H9 (cell line): ENCODE results near the gene ZNRF2. TPM values are rescaled to one million over a fixed set of nuclear protein-coding genes. Genes with fewer than 3 reads are reported as not detected.

Source experiments
- DNase-seq: peaks from one replicate; pipeline ENCODE4 v3.0.0-alpha.2; 2017
- H2AFZ ChIP-seq: one replicate; pipeline ENCODE4 v1.6.1; 2013; ENCODE audit warnings: mild to moderate bottlenecking, low read length, control low read depth, moderate library complexity
- H2AK5ac ChIP-seq: 2 replicates; pipeline ENCODE4 v1.6.1; 2013; ENCODE audit warnings: low read length, control low read depth, mixed read lengths; ENCODE audit not compliant: insufficient read length
- H2BK120ac ChIP-seq: one replicate; pipeline ENCODE4 v1.6.1; 2013; ENCODE audit warnings: low read depth, mild to moderate bottlenecking, low read length, control low read depth, inconsistent platforms; ENCODE audit not compliant: poor library complexity, severe bottlenecking
- H2BK12ac ChIP-seq: 2 replicates; pipeline ENCODE4 v1.6.1; 2013; ENCODE audit warnings: low read length, control low read depth, mixed read lengths, low read depth; ENCODE audit not compliant: insufficient read length
- H2BK15ac ChIP-seq: 2 replicates; pipeline ENCODE4 v1.6.1; 2013; ENCODE audit warnings: low read depth, low read length, control low read depth
- H2BK20ac ChIP-seq: one replicate; pipeline ENCODE4 v1.6.1; 2013; ENCODE audit warnings: low read depth, mild to moderate bottlenecking, low read length, control low read depth, inconsistent platforms; ENCODE audit not compliant: poor library complexity, severe bottlenecking
- H2BK5ac ChIP-seq: 2 replicates; pipeline ENCODE4 v1.6.1; 2013; ENCODE audit warnings: low read length, control low read depth, mixed read lengths; ENCODE audit not compliant: insufficient read length
- H3K14ac ChIP-seq: 2 replicates; pipeline ENCODE4 v1.6.1; 2013; ENCODE audit warnings: low read length, control low read depth; ENCODE audit not compliant: insufficient read depth
- H3K18ac ChIP-seq: 2 replicates; pipeline ENCODE4 v1.6.1; 2013; ENCODE audit warnings: low read depth, mild to moderate bottlenecking, mixed read lengths, low read length, control low read depth; ENCODE audit not compliant: insufficient read length
- H3K23ac ChIP-seq: 2 replicates; pipeline ENCODE4 v1.6.1; 2013; ENCODE audit warnings: low read length, control low read depth, mixed read lengths, low read depth; ENCODE audit not compliant: insufficient read length
- H3K23me2 ChIP-seq: 2 replicates; pipeline ENCODE4 v1.6.1; 2013; ENCODE audit warnings: low read depth, mild to moderate bottlenecking, mixed read lengths, low read length, control low read depth; ENCODE audit not compliant: insufficient read length, poor library complexity, severe bottlenecking
- H3K27ac ChIP-seq: 2 replicates; pipeline ENCODE4 v1.5.1; 2013; ENCODE audit warnings: low read length, control low read depth, mixed read lengths, low read depth; ENCODE audit not compliant: insufficient read length
- H3K27me3 ChIP-seq: 2 replicates; pipeline ENCODE4 v1.6.1; 2013; ENCODE audit warnings: low read length, control low read depth, inconsistent platforms; ENCODE audit not compliant: insufficient read depth
- H3K4ac ChIP-seq: 2 replicates; pipeline ENCODE4 v1.6.1; 2013; ENCODE audit warnings: low read depth, mild to moderate bottlenecking, control low read depth, inconsistent platforms, low read length, moderate library complexity
- H3K4me1 ChIP-seq: 2 replicates; pipeline ENCODE4 v1.6.1; 2013; ENCODE audit warnings: low read length, control low read depth, inconsistent platforms; ENCODE audit not compliant: insufficient read depth
- H3K4me2 ChIP-seq: 2 replicates; pipeline ENCODE4 v1.6.1; 2013; ENCODE audit warnings: low read length, control low read depth, mixed read lengths; ENCODE audit not compliant: insufficient read length, insufficient read depth
- H3K56ac ChIP-seq: 2 replicates; pipeline ENCODE4 v1.6.1; 2013; ENCODE audit warnings: low read depth, mild to moderate bottlenecking, mixed read lengths, low read length, control low read depth; ENCODE audit not compliant: insufficient read length
- H3K79me1 ChIP-seq: 2 replicates; pipeline ENCODE4 v1.6.1; 2013; ENCODE audit warnings: low read depth, mild to moderate bottlenecking, moderate library complexity, low read length, control low read depth, inconsistent platforms; ENCODE audit not compliant: insufficient read depth, poor library complexity, severe bottlenecking
- H3K79me2 ChIP-seq: 2 replicates; pipeline ENCODE4 v1.6.1; 2013; ENCODE audit warnings: low read length, control low read depth, inconsistent platforms; ENCODE audit not compliant: insufficient read depth
- H3K9ac ChIP-seq: 2 replicates; pipeline ENCODE4 v1.6.1; 2013; ENCODE audit warnings: low read length, control low read depth, mixed read lengths; ENCODE audit not compliant: insufficient read length; ENCODE audit errors: extremely low read depth
- H3K9me3 ChIP-seq: one replicate; pipeline ENCODE4 v1.6.1; 2013; ENCODE audit warnings: low read depth, low read length, inconsistent platforms; ENCODE audit not compliant: control insufficient read depth
- H3T11ph ChIP-seq: one replicate; pipeline ENCODE4 v1.6.1; 2013; ENCODE audit warnings: mild to moderate bottlenecking, low read length, control low read depth, inconsistent platforms
- H4K20me1 ChIP-seq: one replicate; pipeline ENCODE4 v1.6.1; 2013; ENCODE audit not compliant: control insufficient read depth, insufficient read length, insufficient read depth
- H4K5ac ChIP-seq: 2 replicates; pipeline ENCODE4 v1.6.1; 2013; ENCODE audit warnings: low read depth, mild to moderate bottlenecking, mixed read lengths, low read length, control low read depth; ENCODE audit not compliant: insufficient read length
- H4K8ac ChIP-seq: replicated peaks from 2 replicates; pipeline ENCODE4 v1.6.1; 2013; ENCODE audit warnings: low read length, control low read depth, mixed read lengths, low read depth; ENCODE audit not compliant: insufficient read length
- H4K91ac ChIP-seq: 2 replicates; pipeline ENCODE4 v1.6.1; 2013; ENCODE audit warnings: low read depth, mild to moderate bottlenecking, moderate library complexity, mixed read lengths, low read length, control low read depth; ENCODE audit not compliant: insufficient read length
- H3K27ac Mint-ChIP-seq, 3 experiments: 2 replicates in 2 of 3; 3 replicates in 1 of 3; pipeline ENCODE4 v1.8.0; 2020 to 2021; ENCODE audit warnings: mixed read lengths in 3 of 3, mild to moderate bottlenecking in 1 of 3, moderate library complexity in 1 of 3
- H3K27me3 Mint-ChIP-seq: 2 replicates; pipeline ENCODE4 v1.8.0; 2021; ENCODE audit warnings: low read depth, mild to moderate bottlenecking, moderate library complexity, mixed read lengths
- H3K36me3 Mint-ChIP-seq, 3 experiments: 2 replicates in 2 of 3; 3 replicates in 1 of 3; pipeline ENCODE4 v1.8.0; 2020 to 2021; ENCODE audit warnings: low read depth in 3 of 3, mixed read lengths in 3 of 3; ENCODE audit not compliant: insufficient read depth in 1 of 3
- H3K4me1 Mint-ChIP-seq, 2 experiments: 2 replicates each; pipeline ENCODE4 v1.8.0; 2020; ENCODE audit warnings: mixed read lengths in 2 of 2
- H3K4me3 Mint-ChIP-seq, 2 experiments: 2 replicates in 1 of 2; 3 replicates in 1 of 2; pipeline ENCODE4 v1.8.0; 2020 to 2021; ENCODE audit warnings: mild to moderate bottlenecking in 2 of 2, mixed read lengths in 2 of 2, moderate library complexity in 1 of 2
- H3K9me3 Mint-ChIP-seq, 2 experiments: 2 replicates in 1 of 2; 3 replicates in 1 of 2; pipeline ENCODE4 v1.8.0; 2020; ENCODE audit warnings: mild to moderate bottlenecking in 2 of 2, mixed read lengths in 2 of 2, moderate library complexity in 1 of 2
- CTCF ChIP-seq: fragments of 200-600 bp; sonication (generic); conservative IDR thresholded peaks from 3 replicates; pipeline ENCODE4 v1.8.0; 2021; ENCODE audit warnings: antibody characterized with exemption, mild to moderate bottlenecking
- WGBS: extraction: QIAGEN DNeasy Blood & Tissue Kit; methylation state at CpG from one replicate; pipeline ENCODE4 v1.1.7; 2013; ENCODE audit warnings: missing lambda C conversion rate, low lambda C conversion rate, mixed read lengths; ENCODE audit not compliant: insufficient read length; ENCODE audit errors: extremely low coverage; 5-methylcytosine and 5-hydroxymethylcytosine counted together
- total RNA-seq: library from RNA; stranded (reverse); gene quantifications from 2 replicates; pipeline ENCODE4 v1.2.1, GENCODE V29; 2021

The ZNRF2 gene
- total RNA-seq, 1 experiment from 2014 or later = 16.5 TPM

GRCh38 chr7:30279653-30279904 is 4.8 kb upstream of the ZNRF2 start:
- Histone ChIP-seq H3K4ac (no peak overlapping the region), H2BK5ac (no peak overlapping the region), H3T11ph (no peak overlapping the region), H3K23ac (no peak overlapping the region), H4K20me1 (no peaks in the 10 kb centered on the region), H2BK12ac (no peak overlapping the region), H3K9me3 (no peaks in the 10 kb centered on the region), H3K56ac (no peak overlapping the region), H3K4me2 (no peak overlapping the region), H2AFZ (no peak overlapping the region), H3K27ac (no peak overlapping the region), H3K23me2 (no peaks in the 10 kb centered on the region), H4K91ac (no peak overlapping the region), H3K18ac (no peak overlapping the region), H4K5ac (no peak overlapping the region), H3K79me2 (no peaks in the 10 kb centered on the region), H3K9ac (no peak overlapping the region), H3K79me1 (no peaks in the 10 kb centered on the region), H2AK5ac (no peak overlapping the region), H2BK120ac (no peak overlapping the region), H3K4me1 (no peaks in the 10 kb centered on the region; the same call in 1 of the 2 replicates), H3K14ac (no peak overlapping the region), H4K8ac (no peak overlapping the region), H2BK15ac (no peak overlapping the region), H2BK20ac (no peak overlapping the region), H3K27me3 (no peaks in the 10 kb centered on the region)
- H3K27ac Mint-ChIP-seq = no peak overlapping the region
- H3K4me1 Mint-ChIP-seq = peaks cover 17 to 25% of the 10 kb centered on the region in 2 experiments
- no CpG with 5 or more reads among the region's 2 CpGs for whole genome bisulfite sequencing
- no peaks in the 10 kb centered on the region; a peak in 1 of 5 replicates for H3K9me3 Mint-ChIP-seq
- no peak overlapping the region for H3K4me3 Mint-ChIP-seq
- peaks cover 2% of the 10 kb centered on the region; the same call in 1 of the 2 replicates for H3K27me3 Mint-ChIP-seq
- no peak for DNase-seq
- no peaks in the 10 kb centered on the region for H3K36me3 Mint-ChIP-seq
- no peak for TF ChIP-seq CTCF
